Lower leg skin (tissue), 4 donors: ENCODE results near the gene CRELD2. TPM values are rescaled to one million over a fixed set of nuclear protein-coding genes. Genes with fewer than 3 reads are reported as not detected.

Source experiments
- DNase-seq, 2 donors: peaks; one replicate each; pipeline ENCODE4 v3.0.0-alpha.2; 2019; ENCODE audit warnings: low spot score in 2 of 2
- H3K4me3 ChIP-seq: fragments of 200-600 bp; sonication (generic); 2 replicates; pipeline ENCODE4 v1.5.1; 2017; ENCODE audit warnings: mild to moderate bottlenecking, low read depth; ENCODE audit not compliant: poor library complexity, severe bottlenecking
- POLR2A ChIP-seq, 2 donors: fragments of 450-650 bp; IDR thresholded peaks; one replicate each; pipeline ENCODE4 v1.6.1; 2016 to 2017; ENCODE audit warnings: antibody characterized with exemption in 2 of 2, mild to moderate bottlenecking in 1 of 2, moderate library complexity in 1 of 2
- WGBS, 2 donors: methylation state at CpG; one replicate each; pipeline ENCODE4 v1.1.5; 2018; 5-methylcytosine and 5-hydroxymethylcytosine counted together
- intact Hi-C: fragments of 100-400 bp; cut with DNase I; formaldehyde crosslinking; loops from one replicate; pipeline ENCODE4 v1.15.0; 2023; ENCODE audit warnings: low total_unique reads
- total RNA-seq, 4 donors: library from RNA; depleted of rRNA; stranded (reverse); fragments of >200 nt; gene quantifications; one replicate each; pipeline ENCODE4 v1.1.0, GENCODE V29; 2016
- TF ChIP-seq, protein P1 (sequence below), 3 donors: fragments of 450-650 bp; IDR thresholded peaks; one replicate each; pipeline ENCODE4 v1.5.1; 2016; ENCODE audit warnings: antibody characterized with exemption in 3 of 3, mild to moderate bottlenecking in 3 of 3, moderate library complexity in 2 of 3

Gene CRELD2
- total RNA-seq, 4 donors from 2014 or later = 9.1 to 28.0 (median 18.0) TPM

DNA sequence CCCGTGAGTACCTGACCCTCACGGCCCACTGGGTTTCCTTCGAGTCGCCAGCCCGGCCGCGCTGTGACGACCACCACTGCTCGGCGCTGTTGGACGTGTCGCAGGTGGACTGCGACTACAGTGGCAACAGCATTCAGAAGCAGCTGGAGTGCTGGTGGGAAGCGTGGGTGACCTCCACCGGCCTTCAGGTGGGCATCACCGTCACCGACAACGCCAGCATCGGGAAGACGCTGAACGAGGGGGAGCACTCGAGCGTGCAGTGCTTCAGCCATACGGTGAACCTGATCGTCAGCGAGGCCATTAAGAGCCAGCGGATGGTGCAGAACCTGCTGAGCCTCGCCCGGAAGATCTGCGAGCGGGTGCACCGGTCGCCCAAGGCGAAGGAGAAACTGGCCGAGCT is 32.6 kb upstream of the CRELD2 start:
- H3K4me3 ChIP-seq = no peak overlapping the region
- no peak for DNase-seq
- TF ChIP-seq, protein P1, sequence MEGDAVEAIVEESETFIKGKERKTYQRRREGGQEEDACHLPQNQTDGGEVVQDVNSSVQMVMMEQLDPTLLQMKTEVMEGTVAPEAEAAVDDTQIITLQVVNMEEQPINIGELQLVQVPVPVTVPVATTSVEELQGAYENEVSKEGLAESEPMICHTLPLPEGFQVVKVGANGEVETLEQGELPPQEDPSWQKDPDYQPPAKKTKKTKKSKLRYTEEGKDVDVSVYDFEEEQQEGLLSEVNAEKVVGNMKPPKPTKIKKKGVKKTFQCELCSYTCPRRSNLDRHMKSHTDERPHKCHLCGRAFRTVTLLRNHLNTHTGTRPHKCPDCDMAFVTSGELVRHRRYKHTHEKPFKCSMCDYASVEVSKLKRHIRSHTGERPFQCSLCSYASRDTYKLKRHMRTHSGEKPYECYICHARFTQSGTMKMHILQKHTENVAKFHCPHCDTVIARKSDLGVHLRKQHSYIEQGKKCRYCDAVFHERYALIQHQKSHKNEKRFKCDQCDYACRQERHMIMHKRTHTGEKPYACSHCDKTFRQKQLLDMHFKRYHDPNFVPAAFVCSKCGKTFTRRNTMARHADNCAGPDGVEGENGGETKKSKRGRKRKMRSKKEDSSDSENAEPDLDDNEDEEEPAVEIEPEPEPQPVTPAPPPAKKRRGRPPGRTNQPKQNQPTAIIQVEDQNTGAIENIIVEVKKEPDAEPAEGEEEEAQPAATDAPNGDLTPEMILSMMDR (IDR thresholded peaks at IDR 0.05) = no peak
- no peak for TF ChIP-seq POLR2A (IDR thresholded peaks at IDR 0.05)
- intact Hi-C loops = no loop called here
- WGBS, 2 donors = 98% methylated on average over 34 to 35 of the region's 35 CpGs

DNA sequence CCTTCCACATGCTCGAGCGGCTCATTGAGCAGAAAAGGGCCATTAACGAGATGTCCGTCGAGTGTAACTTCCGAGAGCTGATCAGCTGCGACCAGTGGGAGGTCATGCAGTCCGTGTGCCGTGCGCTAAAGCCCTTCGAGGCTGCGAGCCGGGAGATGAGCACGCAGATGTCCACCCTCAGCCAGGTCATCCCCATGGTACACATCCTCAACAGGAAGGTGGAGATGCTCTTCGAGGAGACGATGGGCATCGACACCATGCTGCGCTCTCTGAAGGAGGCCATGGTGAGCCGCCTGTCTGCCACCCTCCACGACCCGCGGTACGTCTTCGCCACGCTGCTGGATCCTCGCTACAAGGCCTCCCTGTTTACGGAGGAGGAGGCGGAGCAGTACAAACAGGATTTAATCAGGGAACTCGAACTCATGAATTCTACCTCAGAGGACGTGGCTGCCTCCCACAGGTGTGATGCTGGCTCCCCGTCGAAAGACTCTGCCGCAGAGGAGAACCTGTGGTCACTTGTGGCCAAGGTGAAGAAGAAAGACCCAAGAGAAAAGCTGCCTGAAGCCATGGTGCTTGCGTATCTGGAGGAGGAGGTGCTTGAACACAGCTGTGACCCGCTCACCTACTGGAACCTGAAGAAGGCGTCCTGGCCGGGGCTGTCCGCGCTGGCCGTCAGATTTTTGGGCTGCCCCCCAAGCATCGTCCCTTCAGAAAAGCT is 31.9 kb upstream of the CRELD2 start:
- no peak for DNase-seq
- no peak overlapping the region for H3K4me3 ChIP-seq
- no peak for TF ChIP-seq POLR2A (IDR thresholded peaks at IDR 0.05)
- TF ChIP-seq, protein P1 (IDR thresholded peaks at IDR 0.05) = no peak
- WGBS, 2 donors = 98% methylated on average over 40 to 41 of the region's 41 CpGs
- intact Hi-C loops = no loop called here

DNA sequence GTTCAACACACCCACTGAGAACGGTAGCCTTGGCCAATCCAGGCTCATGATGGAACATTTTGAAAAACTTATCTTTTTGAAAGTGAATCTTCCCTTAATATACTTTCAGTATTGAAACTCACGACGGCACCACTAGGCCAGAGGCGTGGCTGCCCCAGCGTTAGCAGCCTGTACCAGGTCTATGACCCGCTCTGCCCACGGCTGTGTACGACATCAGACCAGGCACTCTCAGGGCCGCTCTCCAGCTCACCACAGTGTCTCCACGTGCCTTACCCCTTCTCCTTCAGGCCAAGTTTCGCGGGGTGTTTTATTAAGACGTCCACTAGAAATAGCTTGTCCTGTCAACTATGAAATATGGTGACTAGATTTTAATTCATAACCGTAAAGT is 31.4 kb upstream of the CRELD2 start:
- intact Hi-C loops = no loop called here
- TF ChIP-seq, protein P1 (IDR thresholded peaks at IDR 0.05) = no peak
- no peak for TF ChIP-seq POLR2A (IDR thresholded peaks at IDR 0.05)
- H3K4me3 ChIP-seq = no peak overlapping the region
- 93 to 97% methylated on average over 14 of the region's 14 CpGs for WGBS, 2 donors
- no peak for DNase-seq

DNA sequence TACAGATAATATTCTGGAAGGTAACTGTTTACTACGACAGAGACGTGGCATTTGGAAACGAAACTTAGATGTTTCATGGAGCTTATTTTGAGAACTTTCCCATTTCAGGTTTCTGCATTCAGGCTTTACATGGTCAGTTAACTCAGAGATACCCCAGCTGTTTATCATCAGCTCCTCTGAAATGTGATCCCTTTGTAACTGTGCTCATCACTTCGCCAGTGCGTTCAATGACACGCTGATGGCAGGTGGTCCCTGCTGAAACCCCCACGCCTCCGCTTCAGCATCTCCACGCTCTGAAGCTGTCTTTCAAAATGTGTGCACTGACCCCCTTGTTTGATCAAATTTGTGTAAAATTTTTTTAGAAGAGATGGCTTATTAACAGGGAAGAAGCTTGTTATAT is 30.7 kb upstream of the CRELD2 start:
- H3K4me3 ChIP-seq = no peak overlapping the region
- DNase-seq = no peak
- WGBS, 2 donors = 95 to 97% methylated on average over 9 of the region's 9 CpGs
- TF ChIP-seq, protein P1 (IDR thresholded peaks at IDR 0.05) = no peak
- TF ChIP-seq POLR2A (IDR thresholded peaks at IDR 0.05) = no peak
- intact Hi-C loops = no loop called here

DNA sequence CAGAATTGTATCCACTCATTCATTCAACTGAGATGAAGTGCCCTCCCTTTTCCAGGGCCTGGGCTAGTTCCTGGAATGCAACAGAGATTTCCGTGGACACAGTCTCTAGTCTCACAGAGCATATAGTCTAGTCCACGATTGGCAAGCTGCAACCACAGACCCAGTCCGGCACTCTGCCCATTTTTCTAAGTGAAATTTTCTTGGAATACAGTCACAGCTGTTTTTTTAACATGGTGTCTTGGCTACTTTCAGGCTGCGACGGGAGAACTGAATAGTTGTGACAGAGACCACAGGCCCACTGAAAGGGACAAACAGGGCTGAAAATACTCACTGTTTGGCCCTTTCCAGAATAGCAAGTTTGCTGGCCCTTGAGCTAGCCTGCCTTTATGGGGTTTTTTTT is 29.4 kb upstream of the CRELD2 start:
- WGBS, 2 donors = 93 to 98% methylated on average over 5 of the region's 5 CpGs
- TF ChIP-seq, protein P1 (IDR thresholded peaks at IDR 0.05) = no peak
- no peak for TF ChIP-seq POLR2A (IDR thresholded peaks at IDR 0.05)
- no peak overlapping the region for H3K4me3 ChIP-seq
- intact Hi-C loops = no loop called here
- no peak for DNase-seq
